ENCODE data around the gene CD63. TPM values are rescaled to one million over a fixed set of nuclear protein-coding genes. Genes with fewer than 3 reads are reported as not detected.

CD63 gene
- total RNA-seq, 3 donors from 2014 or later, result 540 to 910 (median 777) TPM

GRCh38 chr12:55720071-55720564 lies 8.7 kb downstream of the CD63 start, which contains the start of gene RDH5:
RDH5 (plus strand) TSS chr12:55720393; CDS start chr12:55721185, 792 bp downstream.
- peak in 1 of 2 donors; percentile 76 for DNase-seq (ENCODE audit: low spot score in 2 of 2)
- intact Hi-C loops (cut with DNase I; ENCODE audit: low total_unique reads), result no loop called here
- Histone ChIP-seq H3K4me1 (peaks cover 16 to 24% of the 10 kb centered on the region in 2 donors), H3K27me3 (no peaks in the 10 kb centered on the region), H3K36me3 (no peaks in the 10 kb centered on the region), H3K27ac (peak within 1 kb of the TSS; percentile 96 to 97), H3K4me3 (no peak within 1 kb of the TSS), H3K9me3 (no peaks in the 10 kb centered on the region)
- TF ChIP-seq POLR2A (IDR thresholded peaks at IDR 0.05), result no peak
- no peak for TF ChIP-seq POLR2AphosphoS5 (IDR thresholded peaks at IDR 0.05)
- TF ChIP-seq, protein P1, sequence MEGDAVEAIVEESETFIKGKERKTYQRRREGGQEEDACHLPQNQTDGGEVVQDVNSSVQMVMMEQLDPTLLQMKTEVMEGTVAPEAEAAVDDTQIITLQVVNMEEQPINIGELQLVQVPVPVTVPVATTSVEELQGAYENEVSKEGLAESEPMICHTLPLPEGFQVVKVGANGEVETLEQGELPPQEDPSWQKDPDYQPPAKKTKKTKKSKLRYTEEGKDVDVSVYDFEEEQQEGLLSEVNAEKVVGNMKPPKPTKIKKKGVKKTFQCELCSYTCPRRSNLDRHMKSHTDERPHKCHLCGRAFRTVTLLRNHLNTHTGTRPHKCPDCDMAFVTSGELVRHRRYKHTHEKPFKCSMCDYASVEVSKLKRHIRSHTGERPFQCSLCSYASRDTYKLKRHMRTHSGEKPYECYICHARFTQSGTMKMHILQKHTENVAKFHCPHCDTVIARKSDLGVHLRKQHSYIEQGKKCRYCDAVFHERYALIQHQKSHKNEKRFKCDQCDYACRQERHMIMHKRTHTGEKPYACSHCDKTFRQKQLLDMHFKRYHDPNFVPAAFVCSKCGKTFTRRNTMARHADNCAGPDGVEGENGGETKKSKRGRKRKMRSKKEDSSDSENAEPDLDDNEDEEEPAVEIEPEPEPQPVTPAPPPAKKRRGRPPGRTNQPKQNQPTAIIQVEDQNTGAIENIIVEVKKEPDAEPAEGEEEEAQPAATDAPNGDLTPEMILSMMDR (IDR thresholded peaks at IDR 0.05), result no peak

GRCh38 chr12:55719371-55719770 lies 9.4 kb downstream of the CD63 start:
- peak overlapping the region; percentile 96 to 97 for H3K27ac ChIP-seq

DNA sequence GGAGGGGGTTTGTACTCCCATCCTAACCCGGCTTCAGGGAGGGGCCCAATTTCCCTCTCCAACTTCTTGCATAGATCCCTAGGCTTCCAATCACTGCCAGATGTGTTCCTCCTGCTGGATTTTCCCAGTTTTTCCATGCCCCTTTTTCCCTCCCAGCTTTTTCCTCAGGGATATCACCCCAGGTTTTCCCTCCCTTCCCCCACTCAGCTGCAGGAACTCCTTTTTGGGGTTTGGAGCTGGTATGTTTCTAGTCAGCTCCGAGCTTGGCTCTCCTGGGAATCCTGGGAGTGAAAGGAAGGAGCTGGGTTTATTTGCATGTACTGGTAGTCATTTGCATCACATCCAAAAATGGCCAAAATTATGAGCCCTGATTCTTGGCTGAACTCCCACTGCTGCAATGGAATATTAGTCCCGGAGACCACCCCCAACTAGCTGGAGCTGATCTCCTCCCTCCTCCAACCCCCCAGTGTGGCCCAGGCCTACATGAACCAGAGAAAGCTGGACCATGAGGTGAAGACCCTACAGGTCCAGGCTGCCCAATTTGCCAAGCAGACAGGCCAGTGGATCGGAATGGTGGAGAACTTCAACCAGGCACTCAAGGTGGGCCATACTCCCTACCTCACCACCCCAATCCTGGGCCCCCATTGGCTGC lies 10.1 kb downstream of the CD63 start:
- Histone ChIP-seq H3K9me3 (no peaks in the 10 kb centered on the region), H3K4me1 (peaks cover 16 to 24% of the 10 kb centered on the region in 2 donors), H3K36me3 (no peaks in the 10 kb centered on the region), H3K27ac (peak overlapping the region; percentile 96 to 97), H3K27me3 (no peaks in the 10 kb centered on the region), H3K4me3 (no peak overlapping the region)
- intact Hi-C loops (cut with DNase I; ENCODE audit: low total_unique reads), result no loop called here
- DNase-seq (ENCODE audit: low spot score in 2 of 2), result no peak
- TF ChIP-seq POLR2AphosphoS5 (IDR thresholded peaks at IDR 0.05) (no peak), POLR2A (IDR thresholded peaks at IDR 0.05) (no peak)
- TF ChIP-seq, protein P1 (IDR thresholded peaks at IDR 0.05), result no peak

More at GRCh38 chr12:55719371-55719770, 9.4 kb downstream of the CD63 start:
- intact Hi-C loops (cut with DNase I; ENCODE audit: low total_unique reads), result no loop called here
- Histone ChIP-seq H3K36me3 (no peaks in the 10 kb centered on the region), H3K27me3 (no peaks in the 10 kb centered on the region), H3K9me3 (no peaks in the 10 kb centered on the region), H3K4me1 (peaks cover 16 to 24% of the 10 kb centered on the region in 2 donors), H3K4me3 (no peak overlapping the region)
- DNase-seq (ENCODE audit: low spot score in 2 of 2), result no peak
- TF ChIP-seq POLR2A (IDR thresholded peaks at IDR 0.05) (no peak), POLR2AphosphoS5 (IDR thresholded peaks at IDR 0.05) (no peak)
- TF ChIP-seq, protein P1 (IDR thresholded peaks at IDR 0.05), result no peak

GRCh38 chr12:55718015-55718414 lies 10.8 kb downstream of the CD63 start:
- intact Hi-C loops (cut with DNase I; ENCODE audit: low total_unique reads), result no loop called here
- no peaks in the 10 kb centered on the region for H3K36me3 ChIP-seq
- H3K27ac ChIP-seq, result peak overlapping the region; percentile 96 to 97
- no peaks in the 10 kb centered on the region for H3K27me3 ChIP-seq
- H3K9me3 ChIP-seq, result no peaks in the 10 kb centered on the region
- H3K4me3 ChIP-seq, result no peak overlapping the region
- peak in 1 of 2 donors; percentile 64 for DNase-seq (ENCODE audit: low spot score in 2 of 2)
- no peak for TF ChIP-seq POLR2A (IDR thresholded peaks at IDR 0.05)
- TF ChIP-seq POLR2AphosphoS5 (IDR thresholded peaks at IDR 0.05), result no peak
- TF ChIP-seq, protein P1 (IDR thresholded peaks at IDR 0.05), result no peak
- peaks cover 16 to 24% of the 10 kb centered on the region in 2 donors for H3K4me1 ChIP-seq

All from breast epithelium (tissue), 4 donors.